NCI-H82 treated with DMSO at 0.1 percent for 48 hours (cell line): ENCODE measurements around the gene DNAJC22.
"Not testable (repeated sequence)": the region's sequence is repeated elsewhere in the genome, so short reads cannot be mapped to it uniquely, and the experiment has no call there.

Source experiments
- DNase-seq: peaks from one replicate; lab custom pipeline; 2025; ENCODE audit not compliant: unreplicated experiment; lab: John Stamatoyannopoulos, UW

Gene DNAJC22

DNA sequence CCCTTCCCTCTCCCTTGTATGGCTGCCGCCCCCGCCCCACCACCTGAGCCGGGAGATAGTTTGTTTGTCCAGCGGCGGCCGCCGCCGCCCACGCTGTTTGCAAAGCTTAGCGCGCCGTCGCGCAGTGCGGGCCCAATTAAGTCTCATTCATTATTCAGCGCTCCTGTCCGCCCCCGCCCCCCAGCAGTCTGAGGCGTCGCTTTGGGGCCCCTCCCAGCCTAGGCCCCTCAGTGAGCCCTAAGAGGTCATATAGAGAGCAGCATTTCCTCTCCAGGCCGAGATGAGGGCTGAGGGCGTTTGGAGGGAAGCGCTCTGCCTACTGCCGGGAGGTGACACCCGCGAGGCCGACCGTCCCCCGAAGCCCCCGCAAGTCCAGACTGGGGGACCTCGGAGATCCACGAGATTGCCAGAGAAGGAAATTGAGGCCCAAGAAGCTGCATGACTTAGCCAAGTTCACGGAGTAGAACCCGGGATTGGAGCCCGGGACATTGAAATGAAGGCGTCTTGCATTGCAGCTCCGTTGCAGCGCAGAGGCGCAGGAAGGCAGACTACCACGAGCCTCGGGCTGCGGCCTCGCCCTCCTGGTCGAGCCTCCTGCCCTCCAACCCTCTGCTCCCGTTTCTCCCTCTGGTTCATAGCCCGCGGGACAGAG is at the start of gene DNAJC22:
TSS of gene DNAJC22 (plus strand) at position 230 of the 652 bp plus-strand sequence. CDS start 1,985 bp downstream, outside the sequence.
- DNase-seq: no peak

DNA sequence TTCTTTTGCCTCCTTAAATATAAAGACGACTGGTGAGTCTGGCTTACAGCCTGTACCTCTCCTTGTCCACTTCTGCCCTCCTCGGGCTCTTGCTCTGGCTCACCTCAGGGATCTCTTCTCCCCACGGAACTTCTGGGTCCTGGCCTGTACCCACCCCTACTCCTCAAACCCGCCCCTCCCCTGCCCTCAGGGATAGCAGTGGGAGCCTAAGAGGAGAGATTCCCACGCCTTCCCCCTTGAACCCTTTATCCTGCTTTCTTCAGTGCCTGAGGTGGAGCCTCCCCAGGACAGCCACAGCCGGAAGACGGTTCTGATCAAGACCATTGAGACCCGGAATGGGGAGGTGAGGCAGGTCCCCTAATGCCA is 49.0 kb upstream of the DNAJC22 start:
- DNase-seq: no peak

DNA sequence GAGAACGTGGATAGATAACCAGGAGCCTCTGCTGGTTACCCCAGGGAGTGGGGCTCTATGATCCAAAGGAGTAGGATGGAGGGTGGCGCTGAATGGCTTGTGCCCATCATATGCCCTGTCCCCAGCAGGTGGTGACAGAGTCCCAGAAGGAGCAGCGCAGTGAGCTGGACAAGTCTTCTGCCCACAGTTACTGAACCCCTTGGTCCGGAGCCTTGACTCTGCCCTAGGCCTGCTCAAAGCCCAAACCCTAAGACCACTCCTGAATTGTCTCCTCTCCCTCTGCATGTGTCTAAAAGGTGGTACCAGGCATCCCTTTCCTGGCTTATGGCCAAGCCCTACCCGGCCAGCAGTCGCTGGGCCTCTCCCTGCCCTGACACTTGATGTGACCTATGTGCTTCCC is 48.5 kb upstream of the DNAJC22 start:
- DNase-seq: no peak

GRCh38 chr12:49301760-49302159 is 44.9 kb upstream of the DNAJC22 start:
- DNase-seq: no peak

DNA sequence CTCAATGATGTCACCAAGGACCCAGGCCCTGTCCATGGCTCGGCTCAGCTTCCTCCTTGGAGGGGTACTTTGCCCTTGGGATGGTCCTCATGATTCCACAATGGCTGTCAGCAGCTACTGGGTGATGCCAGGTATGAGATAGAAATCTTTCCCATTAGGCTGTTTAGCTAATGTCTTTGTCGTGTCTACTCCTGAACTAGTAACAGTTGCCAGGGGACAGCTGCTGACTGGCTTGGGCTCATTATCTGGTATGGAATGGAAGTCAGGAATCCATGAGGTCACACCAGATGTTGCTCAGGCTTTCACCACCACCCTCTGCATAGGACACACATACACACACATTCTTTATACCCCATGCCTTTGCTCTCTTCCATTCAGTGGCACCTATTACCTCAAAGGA is 42.5 kb upstream of the DNAJC22 start:
- no peak for DNase-seq

- no peak for DNase-seq
Measured at GRCh38 chr12:49305762-49306510, 40.8 kb upstream of the DNAJC22 start.

GRCh38 chr12:49309386-49309785 is 37.3 kb upstream of the DNAJC22 start:
- no peak for DNase-seq

DNA sequence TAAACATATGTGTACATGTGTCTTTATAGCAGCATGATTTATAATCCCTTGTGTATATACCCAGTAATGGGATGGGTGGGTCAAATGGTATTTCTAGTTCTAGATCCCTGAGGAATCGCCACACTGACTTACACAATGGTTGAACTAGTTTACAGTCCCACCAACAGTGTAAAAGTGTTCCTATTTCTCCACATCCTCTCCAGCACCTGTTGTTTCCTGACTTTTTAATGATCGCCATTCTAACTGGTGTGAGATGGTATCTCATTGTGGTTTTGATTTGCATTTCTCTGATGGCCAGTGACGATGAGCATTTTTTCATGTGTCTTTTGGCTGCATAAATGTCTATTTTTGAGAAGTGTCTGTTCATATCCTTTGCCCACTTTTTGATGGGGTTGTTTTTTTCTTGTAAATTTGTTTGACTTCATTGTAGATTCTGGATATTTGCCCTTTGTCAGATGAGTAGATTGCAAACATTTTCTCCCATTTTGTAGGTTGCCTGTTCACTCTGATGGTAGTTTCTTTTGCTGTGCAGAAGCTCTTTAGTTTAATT is 36.2 kb upstream of the DNAJC22 start:
- not testable (repeated sequence) for DNase-seq

DNA sequence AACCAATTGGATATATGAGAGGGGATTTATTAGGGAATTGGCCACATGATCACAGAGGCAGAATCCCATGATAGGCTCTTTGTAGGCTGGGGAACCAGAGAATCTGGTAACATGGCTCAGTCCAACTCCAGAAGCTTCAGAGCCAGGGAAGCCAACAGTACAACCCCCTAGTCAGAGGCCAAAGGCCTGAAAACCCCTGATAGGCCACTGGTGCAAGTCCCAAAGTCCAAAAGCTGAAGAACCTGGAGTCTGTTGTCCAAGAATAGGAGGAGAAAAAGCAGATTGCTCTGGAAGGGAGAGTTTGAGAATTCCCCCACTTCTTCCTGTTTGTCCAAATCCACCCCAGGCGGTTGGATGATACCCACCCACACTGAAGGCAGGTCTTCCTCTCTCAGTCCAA is 31.9 kb upstream of the DNAJC22 start:
- DNase-seq: no peak

- DNase-seq: not testable (repeated sequence)
Measured at GRCh38 chr12:49317118-49317517, 29.6 kb upstream of the DNAJC22 start.

DNA sequence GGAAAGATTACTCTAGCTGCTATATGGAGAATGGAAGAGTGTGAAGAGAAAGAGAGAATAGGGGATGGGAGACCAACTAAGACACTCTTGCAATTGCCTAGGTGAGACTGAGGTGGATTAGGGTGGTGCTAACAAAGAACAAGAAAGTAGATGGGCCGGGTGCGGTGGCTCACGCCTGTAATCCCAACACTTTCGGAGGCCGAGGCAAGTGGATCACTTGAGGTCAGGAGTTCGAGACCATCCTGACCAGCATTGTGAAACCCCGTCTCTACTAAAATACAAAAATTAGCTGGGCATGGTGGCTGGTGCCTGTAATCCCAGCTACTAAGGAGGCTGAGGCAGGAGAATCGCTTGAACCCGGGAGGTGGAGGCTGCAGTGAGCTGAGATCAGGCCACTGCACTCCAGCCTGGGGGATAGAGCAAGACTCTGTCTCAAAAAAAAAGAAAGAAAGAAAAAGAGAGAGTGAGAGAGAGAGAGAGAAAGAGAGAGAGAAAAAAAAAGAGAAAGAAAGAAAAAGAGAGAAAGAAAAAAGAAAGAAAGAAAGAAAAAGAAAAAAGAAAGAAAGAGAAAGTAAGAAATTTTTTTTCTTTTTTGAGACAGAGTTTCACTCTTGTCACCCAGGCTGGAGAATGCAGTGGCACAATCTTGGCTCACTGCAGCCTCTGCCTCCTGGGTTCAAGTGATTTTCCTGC is 26.1 kb upstream of the DNAJC22 start:
- not testable (repeated sequence) for DNase-seq

- no peak for DNase-seq
Measured at GRCh38 chr12:49322367-49322707, 24.4 kb upstream of the DNAJC22 start.

DNA sequence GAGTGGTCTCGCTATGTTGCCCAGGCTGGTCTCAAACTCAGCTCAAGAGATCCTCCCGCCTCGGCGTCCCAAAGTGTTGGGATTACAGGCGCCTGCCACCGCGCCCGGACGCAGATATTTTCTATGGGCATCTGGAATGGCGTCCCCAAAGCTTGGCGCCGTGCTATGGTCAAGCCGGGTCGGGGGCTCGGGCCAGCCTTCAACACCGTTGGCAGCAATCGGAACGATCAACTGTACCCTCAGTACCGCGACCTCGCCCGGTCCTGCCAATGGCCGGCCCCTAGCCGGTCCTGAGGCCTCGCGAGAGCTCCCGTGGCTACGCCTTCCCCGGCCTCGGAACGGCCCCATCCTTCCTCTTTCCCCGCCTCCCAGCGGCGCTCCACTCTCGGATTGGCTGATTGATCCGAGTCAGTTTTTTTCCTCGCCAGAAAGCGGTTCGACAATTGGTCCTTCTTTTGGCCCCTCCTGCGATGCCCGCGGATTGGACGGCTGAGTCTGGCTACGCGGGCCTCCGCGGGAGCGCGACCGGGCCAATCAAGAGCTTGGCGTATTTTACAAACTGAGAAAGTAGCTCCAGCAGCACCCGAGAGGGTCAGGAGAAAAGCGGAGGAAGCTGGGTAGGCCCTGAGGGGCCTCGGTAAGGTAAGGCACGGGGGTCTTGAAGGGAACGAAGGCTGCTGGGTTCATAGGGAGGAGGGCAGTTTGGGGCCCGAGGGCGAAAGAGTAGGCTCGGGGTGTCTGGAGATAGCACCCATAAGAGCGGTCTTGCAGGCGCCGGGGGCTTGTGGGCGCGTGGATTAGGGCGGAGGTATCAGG is 23.8 kb upstream of the DNAJC22 start, which contains the start of gene TROAP:
TSS of gene TROAP (plus strand) at position 548 of the 816 bp plus-strand sequence. CDS start 354 bp downstream, outside the sequence.
- DNase-seq: peak; percentile 97

GRCh38 chr12:49323524-49324097 is 23.1 kb upstream of the DNAJC22 start:
- no peak for DNase-seq

- no peak for DNase-seq
Measured at GRCh38 chr12:49325606-49326005, 21.1 kb upstream of the DNAJC22 start.

DNA sequence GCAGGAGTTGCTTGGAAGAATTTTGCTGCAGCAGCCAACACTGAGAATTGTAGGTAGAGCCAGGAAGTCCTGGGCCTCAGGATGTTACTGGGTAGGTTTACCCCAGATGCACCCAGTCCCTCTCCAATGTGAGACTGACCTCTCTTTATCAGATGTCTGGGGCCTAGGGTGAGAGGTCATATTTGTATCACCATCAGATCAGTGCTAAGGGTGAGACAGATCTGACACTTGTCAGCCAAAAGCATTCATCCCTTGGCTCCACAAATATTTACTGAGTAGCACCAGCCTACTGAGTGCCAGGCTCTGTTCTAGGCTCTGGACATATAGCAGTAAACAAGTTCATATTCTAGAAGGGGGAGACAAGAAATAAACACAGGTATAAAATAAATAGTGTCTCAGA is 19.3 kb upstream of the DNAJC22 start:
- no peak for DNase-seq

- DNase-seq: no peak
Measured at GRCh38 chr12:49327887-49328286, 18.8 kb upstream of the DNAJC22 start.

DNA sequence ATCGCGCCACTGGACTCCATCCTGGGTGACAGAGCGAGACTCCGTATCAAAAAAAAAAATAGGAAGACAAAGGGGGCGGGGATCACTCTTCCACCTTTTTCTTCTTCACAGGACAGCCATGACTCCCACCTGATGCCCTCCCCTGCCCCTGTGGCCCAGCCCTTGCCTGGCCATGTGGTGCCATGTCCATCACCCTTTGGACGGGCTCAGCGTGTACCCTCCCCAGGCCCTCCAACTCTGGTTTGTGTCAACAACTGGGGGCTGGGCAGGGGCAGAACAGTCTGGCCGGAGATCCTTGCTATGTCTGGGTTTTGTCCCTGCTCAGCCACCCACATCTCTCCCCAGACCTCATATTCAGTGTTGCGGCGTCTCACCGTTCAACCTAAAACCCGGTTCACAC is 17.9 kb upstream of the DNAJC22 start:
- DNase-seq: no peak

DNA sequence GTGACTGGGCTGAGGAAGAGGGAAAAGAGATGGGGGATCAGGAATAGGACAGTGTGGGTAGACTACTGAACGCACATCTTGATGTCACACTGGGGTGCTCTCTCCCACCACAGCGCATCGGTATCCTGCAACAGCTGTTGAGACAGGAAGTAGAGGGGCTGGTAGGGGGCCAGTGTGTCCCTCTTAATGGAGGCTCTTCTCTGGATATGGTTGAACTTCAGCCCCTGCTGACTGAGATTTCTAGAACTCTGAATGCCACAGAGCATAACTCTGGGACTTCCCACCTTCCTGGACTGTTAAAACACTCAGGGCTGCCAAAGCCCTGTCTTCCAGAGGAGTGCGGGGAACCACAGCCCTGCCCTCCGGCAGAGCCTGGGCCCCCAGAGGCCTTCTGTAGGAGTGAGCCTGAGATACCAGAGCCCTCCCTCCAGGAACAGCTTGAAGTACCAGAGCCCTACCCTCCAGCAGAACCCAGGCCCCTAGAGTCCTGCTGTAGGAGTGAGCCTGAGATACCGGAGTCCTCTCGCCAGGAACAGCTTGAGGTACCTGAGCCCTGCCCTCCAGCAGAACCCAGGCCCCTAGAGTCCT is 16.6 kb upstream of the DNAJC22 start:
- DNase-seq: no peak
